ENCODE results near the gene SYNDIG1L. TPM values are rescaled to one million over a fixed set of nuclear protein-coding genes. Genes with fewer than 3 reads are reported as not detected.

Gene SYNDIG1L
- total RNA-seq = not detected
- not detected for polyA plus RNA-seq

- H3K4me1 ChIP-seq (ENCODE audit: control insufficient read depth, insufficient read depth, low read length, poor library complexity, severe bottlenecking) = no peaks in the 10 kb centered on the region
- H3K27ac ChIP-seq (ENCODE audit: insufficient read depth, low read length, poor library complexity, severe bottlenecking) = no peak within 1 kb of the TSS
- Mint-ChIP-seq H3K36me3 (peaks cover 3% of the 10 kb centered on the region), H3K4me3 (peak within 1 kb of the TSS in 2 of 4 donors; percentile 51 to 66), H3K9me3 (peaks cover 0 to 6% (median under 1%) of the 10 kb centered on the region in 7 donors), H3K4me1 (peaks cover 0 to 3% (median 0%) of the 10 kb centered on the region in 4 donors), H3K27ac (no peak within 1 kb of the TSS), H3K27me3 (peaks cover 62% of the 10 kb centered on the region)
- no peaks in the 10 kb centered on the region for H3K36me3 ChIP-seq (ENCODE audit: control insufficient read depth, insufficient read depth, low read length)
- no peak within 1 kb of the TSS for H3K4me3 ChIP-seq (ENCODE audit: low read depth, low read length)
- H3K27me3 ChIP-seq (ENCODE audit: control insufficient read depth, insufficient read depth, low read length) = peaks cover 16% of the 10 kb centered on the region
- DNase-seq (no peak), ATAC-seq (ENCODE audit: low read depth in 2 of 2) (no peak)
- no peaks in the 10 kb centered on the region for H3K9me3 ChIP-seq (ENCODE audit: control insufficient read depth in 2 of 2, low read length in 2 of 2)
These were observed at the start of gene SYNDIG1L for GRCh38 chr14:74426202-74426582. Gene SYNDIG1L, minus strand, starts transcription at chr14:74426210. Its CDS starts 16,466 bp downstream, at chr14:74409744.

- Histone ChIP-seq H3K27ac (ENCODE audit: insufficient read depth, low read length, poor library complexity, severe bottlenecking) (no peak overlapping the region), H3K9me3 (ENCODE audit: control insufficient read depth in 2 of 2, low read length in 2 of 2) (no peaks in the 10 kb centered on the region), H3K27me3 (ENCODE audit: control insufficient read depth, insufficient read depth, low read length) (no peaks in the 10 kb centered on the region), H3K36me3 (ENCODE audit: control insufficient read depth, insufficient read depth, low read length) (peaks cover 16% of the 10 kb centered on the region), H3K4me3 (ENCODE audit: low read depth, low read length) (no peak overlapping the region), H3K4me1 (ENCODE audit: control insufficient read depth, insufficient read depth, low read length, poor library complexity, severe bottlenecking) (no peaks in the 10 kb centered on the region)
- DNase-seq = no peak
- H3K9me3 Mint-ChIP-seq = peaks cover 0 to 2% (median 0%) of the 10 kb centered on the region in 7 donors
- no peaks in the 10 kb centered on the region for H3K4me1 Mint-ChIP-seq
- no peak overlapping the region for H3K4me3 Mint-ChIP-seq
- peaks cover 53% of the 10 kb centered on the region for H3K36me3 Mint-ChIP-seq
- no peak for ATAC-seq (ENCODE audit: low read depth in 2 of 2)
- no peaks in the 10 kb centered on the region for H3K27me3 Mint-ChIP-seq
- H3K27ac Mint-ChIP-seq = no peak overlapping the region
These were observed 49.7 kb upstream of the SYNDIG1L start for GRCh38 chr14:74475678-74476077.

GRCh38 chr14:74474376-74474775 lies 48.4 kb upstream of the SYNDIG1L start:
- ATAC-seq (ENCODE audit: low read depth in 2 of 2) (no peak), DNase-seq (no peak)
- H3K9me3 ChIP-seq (ENCODE audit: control insufficient read depth in 2 of 2, low read length in 2 of 2) = no peaks in the 10 kb centered on the region
- H3K4me3 ChIP-seq (ENCODE audit: low read depth, low read length) = no peak overlapping the region
- peaks cover 6% of the 10 kb centered on the region for H3K36me3 ChIP-seq (ENCODE audit: control insufficient read depth, insufficient read depth, low read length)
- Mint-ChIP-seq H3K27ac (no peak overlapping the region), H3K4me3 (no peak overlapping the region), H3K27me3 (no peaks in the 10 kb centered on the region), H3K36me3 (peaks cover 44% of the 10 kb centered on the region), H3K4me1 (no peaks in the 10 kb centered on the region), H3K9me3 (peaks cover 0 to 2% (median 0%) of the 10 kb centered on the region in 7 donors)
- no peaks in the 10 kb centered on the region for H3K4me1 ChIP-seq (ENCODE audit: control insufficient read depth, insufficient read depth, low read length, poor library complexity, severe bottlenecking)
- H3K27ac ChIP-seq (ENCODE audit: insufficient read depth, low read length, poor library complexity, severe bottlenecking) = no peak overlapping the region
- H3K27me3 ChIP-seq (ENCODE audit: control insufficient read depth, insufficient read depth, low read length) = no peaks in the 10 kb centered on the region

GRCh38 chr14:74472601-74473000 lies 46.6 kb upstream of the SYNDIG1L start:
- ATAC-seq (ENCODE audit: low read depth in 2 of 2) = no peak
- Histone ChIP-seq H3K27ac (ENCODE audit: insufficient read depth, low read length, poor library complexity, severe bottlenecking) (no peak overlapping the region), H3K9me3 (ENCODE audit: control insufficient read depth in 2 of 2, low read length in 2 of 2) (no peaks in the 10 kb centered on the region), H3K27me3 (ENCODE audit: control insufficient read depth, insufficient read depth, low read length) (no peaks in the 10 kb centered on the region), H3K36me3 (ENCODE audit: control insufficient read depth, insufficient read depth, low read length) (peaks cover 3% of the 10 kb centered on the region), H3K4me1 (ENCODE audit: control insufficient read depth, insufficient read depth, low read length, poor library complexity, severe bottlenecking) (no peaks in the 10 kb centered on the region), H3K4me3 (ENCODE audit: low read depth, low read length) (no peak overlapping the region)
- Mint-ChIP-seq H3K9me3 (peaks cover 0 to 2% (median 0%) of the 10 kb centered on the region in 7 donors), H3K27ac (no peak overlapping the region), H3K4me1 (peaks cover 0 to 2% (median 0%) of the 10 kb centered on the region in 4 donors), H3K36me3 (peaks cover 31% of the 10 kb centered on the region), H3K4me3 (no peak overlapping the region), H3K27me3 (no peaks in the 10 kb centered on the region)
- no peak for DNase-seq

- Histone ChIP-seq H3K36me3 (ENCODE audit: control insufficient read depth, insufficient read depth, low read length) (peaks cover 3% of the 10 kb centered on the region), H3K9me3 (ENCODE audit: control insufficient read depth in 2 of 2, low read length in 2 of 2) (no peaks in the 10 kb centered on the region), H3K27ac (ENCODE audit: insufficient read depth, low read length, poor library complexity, severe bottlenecking) (no peak overlapping the region), H3K27me3 (ENCODE audit: control insufficient read depth, insufficient read depth, low read length) (no peaks in the 10 kb centered on the region), H3K4me1 (ENCODE audit: control insufficient read depth, insufficient read depth, low read length, poor library complexity, severe bottlenecking) (no peaks in the 10 kb centered on the region), H3K4me3 (ENCODE audit: low read depth, low read length) (no peak overlapping the region)
- Mint-ChIP-seq H3K9me3 (peaks cover 0 to 2% (median 0%) of the 10 kb centered on the region in 7 donors), H3K36me3 (peaks cover 23% of the 10 kb centered on the region), H3K4me3 (no peak overlapping the region), H3K27me3 (no peaks in the 10 kb centered on the region), H3K27ac (peak overlapping the region in 1 of 3 donors; percentile 20), H3K4me1 (peaks cover 0 to 2% (median 0%) of the 10 kb centered on the region in 4 donors)
- ATAC-seq (ENCODE audit: low read depth in 2 of 2) (no peak), DNase-seq (no peak)
These were observed 43.8 kb upstream of the SYNDIG1L start for GRCh38 chr14:74469548-74470518.

- Mint-ChIP-seq H3K4me3 (no peak overlapping the region), H3K9me3 (peaks cover 0 to 2% (median 0%) of the 10 kb centered on the region in 7 donors), H3K27ac (peak overlapping the region in 1 of 3 donors; percentile 18), H3K27me3 (no peaks in the 10 kb centered on the region), H3K36me3 (peaks cover 16% of the 10 kb centered on the region), H3K4me1 (peaks cover 0 to 2% (median 0%) of the 10 kb centered on the region in 4 donors)
- Histone ChIP-seq H3K27me3 (ENCODE audit: control insufficient read depth, insufficient read depth, low read length) (no peaks in the 10 kb centered on the region), H3K9me3 (ENCODE audit: control insufficient read depth in 2 of 2, low read length in 2 of 2) (no peaks in the 10 kb centered on the region), H3K4me1 (ENCODE audit: control insufficient read depth, insufficient read depth, low read length, poor library complexity, severe bottlenecking) (no peaks in the 10 kb centered on the region), H3K27ac (ENCODE audit: insufficient read depth, low read length, poor library complexity, severe bottlenecking) (no peak overlapping the region), H3K4me3 (ENCODE audit: low read depth, low read length) (no peak overlapping the region), H3K36me3 (ENCODE audit: control insufficient read depth, insufficient read depth, low read length) (no peaks in the 10 kb centered on the region)
- DNase-seq (no peak), ATAC-seq (ENCODE audit: low read depth in 2 of 2) (no peak)
These were observed 42.5 kb upstream of the SYNDIG1L start for GRCh38 chr14:74468513-74468912.

GRCh38 chr14:74465335-74465734 lies 39.3 kb upstream of the SYNDIG1L start:
- Histone ChIP-seq H3K4me3 (ENCODE audit: low read depth, low read length) (no peak overlapping the region), H3K27me3 (ENCODE audit: control insufficient read depth, insufficient read depth, low read length) (no peaks in the 10 kb centered on the region)
- H3K4me3 Mint-ChIP-seq = no peak overlapping the region

More at GRCh38 chr14:74465335-74465734, 39.3 kb upstream of the SYNDIG1L start:
- peaks cover 0 to 1% (median 0%) of the 10 kb centered on the region in 7 donors for H3K9me3 Mint-ChIP-seq
- Histone ChIP-seq H3K36me3 (ENCODE audit: control insufficient read depth, insufficient read depth, low read length) (no peaks in the 10 kb centered on the region), H3K4me1 (ENCODE audit: control insufficient read depth, insufficient read depth, low read length, poor library complexity, severe bottlenecking) (no peaks in the 10 kb centered on the region), H3K27ac (ENCODE audit: insufficient read depth, low read length, poor library complexity, severe bottlenecking) (no peak overlapping the region), H3K9me3 (ENCODE audit: control insufficient read depth in 2 of 2, low read length in 2 of 2) (no peaks in the 10 kb centered on the region)
- peaks cover 16% of the 10 kb centered on the region for H3K27me3 Mint-ChIP-seq
- DNase-seq (no peak), ATAC-seq (ENCODE audit: low read depth in 2 of 2) (no peak)
- no peak overlapping the region for H3K27ac Mint-ChIP-seq
- H3K4me1 Mint-ChIP-seq = peaks cover 0 to 2% (median 0%) of the 10 kb centered on the region in 4 donors
- H3K36me3 Mint-ChIP-seq = no peaks in the 10 kb centered on the region

Measured in CD4-positive, CD25-positive, alpha-beta regulatory T cell (primary cell).